Measurements from ENCODE around the gene MAGI2.
"Not testable (repeated sequence)": the region's sequence is repeated elsewhere in the genome, so short reads cannot be mapped to it uniquely, and the experiment has no call there.

Gene MAGI2

GRCh38 chr7:78002715-78003114 is 1450.8 kb downstream of the MAGI2 start:
- no peak for DNase-seq

- DNase-seq: no peak
Observed at GRCh38 chr7:78002021-78002420, 1451.4 kb downstream of the MAGI2 start.

GRCh38 chr7:77999168-77999567 is 1454.3 kb downstream of the MAGI2 start:
- DNase-seq: not testable (repeated sequence)

- no peak for DNase-seq
Observed at GRCh38 chr7:77995717-77996116, 1457.8 kb downstream of the MAGI2 start.

- DNase-seq: no peak
Observed at GRCh38 chr7:77993838-77994237, 1459.6 kb downstream of the MAGI2 start.

- no peak for DNase-seq
Observed at GRCh38 chr7:77991656-77992055, 1461.8 kb downstream of the MAGI2 start.

- no peak for DNase-seq
Observed at GRCh38 chr7:77989981-77990566, 1463.4 kb downstream of the MAGI2 start.

GRCh38 chr7:77985974-77986339 is 1467.5 kb downstream of the MAGI2 start:
- no peak for DNase-seq

- DNase-seq: no peak
Observed at GRCh38 chr7:77985232-77985973, 1468.1 kb downstream of the MAGI2 start.

GRCh38 chr7:77983973-77984372 is 1469.5 kb downstream of the MAGI2 start:
- no peak for DNase-seq

GRCh38 chr7:77982926-77983550 is 1470.4 kb downstream of the MAGI2 start:
- no peak for DNase-seq

GRCh38 chr7:77980087-77980713 is 1473.3 kb downstream of the MAGI2 start:
- DNase-seq: no peak

- no peak for DNase-seq
Observed at GRCh38 chr7:77979219-77979618, 1474.2 kb downstream of the MAGI2 start.

- DNase-seq: no peak
Observed at GRCh38 chr7:77975672-77976480, 1477.6 kb downstream of the MAGI2 start.

- no peak for DNase-seq
Observed at GRCh38 chr7:77971726-77972125, 1481.7 kb downstream of the MAGI2 start.

- DNase-seq: no peak
Observed at GRCh38 chr7:77967429-77967828, 1486.0 kb downstream of the MAGI2 start.

Measured in activated CD8-positive, alpha-beta memory T cell treated with anti-CD3 and anti-CD28 coated beads for 24 hours (primary cell).